Mesothelial cell of epicardium (in vitro differentiated cells): Measurements from ENCODE around the gene SPOCK1. TPM values are rescaled to one million over a fixed set of nuclear protein-coding genes. Genes with fewer than 3 reads are reported as not detected.

Experiments
- DNase-seq, 2 experiments: peaks; one replicate each; pipeline ENCODE4 v3.0.0; 2021; ENCODE audit warnings: low spot score in 2 of 2; ENCODE audit not compliant: unreplicated experiment in 2 of 2
- H3K27ac Mint-ChIP-seq: 2 replicates; pipeline ENCODE4 v1.8.0; 2021; ENCODE audit warnings: mixed read lengths
- H3K27me3 Mint-ChIP-seq: 2 replicates; pipeline ENCODE4 v1.8.0; 2021; ENCODE audit warnings: low read depth, mixed read lengths
- H3K36me3 Mint-ChIP-seq: 2 replicates; pipeline ENCODE4 v1.8.0; 2021; ENCODE audit warnings: mixed read lengths
- H3K4me1 Mint-ChIP-seq: 2 replicates; pipeline ENCODE4 v1.8.0; 2021; ENCODE audit warnings: mixed read lengths
- H3K4me3 Mint-ChIP-seq: 2 replicates; pipeline ENCODE4 v1.8.0; 2021; ENCODE audit warnings: mild to moderate bottlenecking, moderate library complexity, mixed read lengths
- H3K9me3 Mint-ChIP-seq: 2 replicates; pipeline ENCODE4 v1.8.0; 2021; ENCODE audit warnings: mixed read lengths
- total RNA-seq: library from RNA; stranded (reverse); gene quantifications from 3 replicates; pipeline ENCODE4 v1.2.1, GENCODE V29; 2021
- TF ChIP-seq, protein P1 (sequence below): fragments of 200-600 bp; sonication (generic); IDR thresholded peaks from one replicate; pipeline ENCODE4 v1.5.0; 2021; ENCODE audit warnings: antibody characterized with exemption; ENCODE audit not compliant: unreplicated experiment

SPOCK1 gene
- total RNA-seq, 1 donor from 2014 or later, result 6.6 TPM

DNA sequence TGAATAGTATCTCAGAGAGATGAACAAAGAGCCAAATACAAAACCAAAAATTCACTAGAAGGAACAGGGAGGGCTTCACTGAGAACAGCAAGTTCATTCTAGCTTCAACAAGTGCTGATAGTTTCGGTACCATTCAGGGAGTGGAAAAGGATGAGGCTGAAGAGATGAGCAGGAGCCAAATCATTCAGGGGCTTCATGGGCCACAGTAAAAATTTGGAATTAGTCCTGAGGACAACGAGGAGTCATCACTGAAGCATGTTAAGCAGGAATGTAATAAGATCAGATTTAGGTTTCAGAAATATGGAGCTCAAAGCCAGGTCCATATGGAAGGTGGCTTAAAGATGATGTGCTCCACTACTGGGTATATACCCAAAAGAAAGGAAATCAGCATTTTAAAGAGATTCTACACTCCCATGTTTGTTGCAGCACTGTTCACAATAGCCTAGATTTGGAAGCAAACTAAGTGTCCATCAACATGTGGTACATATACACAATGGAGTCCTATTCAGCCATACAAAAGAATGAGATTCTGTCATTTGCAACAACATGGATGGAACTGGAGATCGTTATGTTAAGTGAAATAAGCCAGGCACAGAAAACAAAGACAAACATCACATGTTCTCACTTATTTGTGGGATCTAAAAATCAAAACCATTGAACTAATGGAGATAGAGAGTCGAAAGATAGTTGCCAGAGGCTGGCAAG is 36.2 kb downstream of the SPOCK1 start:
- Mint-ChIP-seq H3K4me3 (no peak overlapping the region), H3K27me3 (peaks cover 62% of the 10 kb centered on the region), H3K36me3 (no peaks in the 10 kb centered on the region), H3K27ac (no peak overlapping the region), H3K4me1 (no peaks in the 10 kb centered on the region), H3K9me3 (no peaks in the 10 kb centered on the region)
- no peak for DNase-seq
- TF ChIP-seq, protein P1, sequence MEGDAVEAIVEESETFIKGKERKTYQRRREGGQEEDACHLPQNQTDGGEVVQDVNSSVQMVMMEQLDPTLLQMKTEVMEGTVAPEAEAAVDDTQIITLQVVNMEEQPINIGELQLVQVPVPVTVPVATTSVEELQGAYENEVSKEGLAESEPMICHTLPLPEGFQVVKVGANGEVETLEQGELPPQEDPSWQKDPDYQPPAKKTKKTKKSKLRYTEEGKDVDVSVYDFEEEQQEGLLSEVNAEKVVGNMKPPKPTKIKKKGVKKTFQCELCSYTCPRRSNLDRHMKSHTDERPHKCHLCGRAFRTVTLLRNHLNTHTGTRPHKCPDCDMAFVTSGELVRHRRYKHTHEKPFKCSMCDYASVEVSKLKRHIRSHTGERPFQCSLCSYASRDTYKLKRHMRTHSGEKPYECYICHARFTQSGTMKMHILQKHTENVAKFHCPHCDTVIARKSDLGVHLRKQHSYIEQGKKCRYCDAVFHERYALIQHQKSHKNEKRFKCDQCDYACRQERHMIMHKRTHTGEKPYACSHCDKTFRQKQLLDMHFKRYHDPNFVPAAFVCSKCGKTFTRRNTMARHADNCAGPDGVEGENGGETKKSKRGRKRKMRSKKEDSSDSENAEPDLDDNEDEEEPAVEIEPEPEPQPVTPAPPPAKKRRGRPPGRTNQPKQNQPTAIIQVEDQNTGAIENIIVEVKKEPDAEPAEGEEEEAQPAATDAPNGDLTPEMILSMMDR, result no peak

DNA sequence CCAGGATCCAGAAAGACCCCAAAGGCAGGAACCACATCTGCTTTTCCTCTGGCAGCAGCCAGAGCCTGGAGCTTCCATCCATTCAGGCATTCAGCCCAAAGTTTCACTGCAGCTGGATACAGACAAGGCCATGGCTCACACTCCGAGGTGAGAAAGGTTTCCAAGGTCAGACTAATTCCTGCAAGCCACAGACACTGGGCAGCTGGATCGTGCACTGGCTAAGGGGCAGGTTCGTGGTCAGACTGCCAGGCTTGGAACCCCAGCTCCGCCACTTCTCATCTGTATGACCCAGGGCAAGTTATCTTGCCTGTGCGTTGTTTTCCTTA is 36.9 kb downstream of the SPOCK1 start:
- Mint-ChIP-seq H3K4me1 (no peaks in the 10 kb centered on the region), H3K36me3 (no peaks in the 10 kb centered on the region), H3K27me3 (peaks cover 61% of the 10 kb centered on the region), H3K4me3 (no peak overlapping the region), H3K27ac (no peak overlapping the region), H3K9me3 (no peaks in the 10 kb centered on the region)
- no peak for DNase-seq
- TF ChIP-seq, protein P1, result no peak

DNA sequence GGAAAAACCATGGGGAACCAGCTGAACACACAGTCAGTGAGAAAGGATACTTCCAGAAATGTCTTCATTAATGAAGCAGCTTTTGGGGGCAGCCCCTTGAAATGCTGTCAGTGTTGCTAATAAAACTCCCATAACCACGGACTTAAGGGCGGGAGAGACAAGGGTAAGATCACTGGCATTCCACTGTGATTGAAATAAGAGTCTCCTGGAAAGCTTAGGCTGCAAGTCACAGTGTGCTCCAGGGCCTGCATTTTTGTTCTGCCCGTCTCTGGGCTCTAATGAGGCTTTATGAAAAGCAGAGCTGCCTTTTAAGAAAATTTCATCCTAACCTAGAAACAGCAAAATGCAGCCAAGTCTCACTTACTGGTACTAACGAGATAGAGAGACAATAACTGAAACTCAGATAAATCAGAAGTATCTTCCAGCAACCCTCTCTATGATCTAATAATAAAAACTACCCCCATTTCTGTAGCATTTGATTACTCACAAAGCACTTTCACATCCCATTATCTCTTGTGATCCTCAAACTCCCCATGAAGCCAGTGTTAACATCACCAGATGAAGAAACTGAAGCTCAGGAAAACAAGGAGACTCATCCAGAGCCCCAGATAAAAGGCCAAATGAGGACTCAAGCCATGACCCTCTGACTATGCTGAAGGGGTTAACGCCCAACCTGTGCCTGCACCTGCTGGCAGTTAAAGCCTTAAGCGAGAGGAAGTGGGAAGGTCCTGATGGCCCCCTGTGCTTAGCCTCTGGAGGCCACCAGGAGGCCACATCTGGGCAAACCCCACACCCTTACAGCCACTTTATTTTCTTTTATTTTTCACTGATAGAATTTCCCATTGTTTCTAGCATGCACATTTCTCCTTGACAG is 37.5 kb downstream of the SPOCK1 start:
- no peak for DNase-seq
- Mint-ChIP-seq H3K4me3 (no peak overlapping the region), H3K4me1 (no peaks in the 10 kb centered on the region), H3K36me3 (no peaks in the 10 kb centered on the region), H3K9me3 (no peaks in the 10 kb centered on the region), H3K27ac (no peak overlapping the region), H3K27me3 (peaks cover 60% of the 10 kb centered on the region)
- TF ChIP-seq, protein P1, result no peak

DNA sequence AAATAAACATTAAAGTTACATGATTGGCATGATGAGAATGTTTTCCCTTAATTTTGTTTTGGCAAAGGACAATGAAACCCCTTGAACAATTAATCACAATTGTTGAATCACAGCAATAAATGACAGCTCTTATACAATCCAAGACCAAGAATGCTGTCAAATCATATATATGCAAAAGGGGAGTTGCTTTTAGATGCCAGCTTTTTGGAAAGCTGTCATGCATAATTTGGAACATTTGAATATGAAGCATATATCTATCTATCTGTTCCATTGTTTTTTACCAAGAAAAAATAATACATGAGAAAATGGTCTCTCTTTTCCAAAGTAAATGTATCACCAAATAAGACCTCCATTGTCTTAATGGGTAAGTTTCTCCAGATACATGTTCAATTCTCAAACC is 44.5 kb downstream of the SPOCK1 start:
- Mint-ChIP-seq H3K4me1 (no peaks in the 10 kb centered on the region), H3K4me3 (no peak overlapping the region), H3K36me3 (no peaks in the 10 kb centered on the region), H3K27me3 (peaks cover 37% of the 10 kb centered on the region), H3K27ac (no peak overlapping the region), H3K9me3 (no peaks in the 10 kb centered on the region)
- TF ChIP-seq, protein P1, result no peak
- no peak for DNase-seq

DNA sequence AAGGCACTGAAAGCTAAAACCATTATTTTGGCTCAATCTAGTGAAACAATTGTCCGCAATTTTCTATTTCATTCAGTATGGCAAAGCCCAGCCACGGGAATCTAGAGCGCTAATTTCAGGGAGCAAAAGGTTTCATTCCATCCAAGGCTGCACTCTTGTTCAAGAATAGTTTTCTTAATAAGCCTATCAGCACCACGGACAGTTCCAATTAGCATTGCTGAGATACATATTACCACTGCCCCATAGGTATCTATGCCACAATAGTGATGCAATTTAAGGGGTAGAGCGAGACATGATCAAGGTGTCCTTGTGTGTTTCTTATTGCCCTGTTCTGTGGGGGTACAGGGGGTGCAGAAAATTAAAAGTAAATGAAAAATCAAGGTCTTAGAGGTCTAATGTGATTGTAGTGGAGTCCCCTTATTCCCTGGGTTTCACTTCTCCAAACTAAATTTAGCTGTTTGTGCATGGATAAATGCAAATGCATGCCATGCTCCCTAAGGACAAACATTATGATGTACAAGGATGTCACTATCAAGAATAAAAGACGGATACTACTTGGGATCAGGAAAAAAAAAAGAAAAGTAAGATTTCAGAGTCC is 45.5 kb downstream of the SPOCK1 start:
- Mint-ChIP-seq H3K36me3 (no peaks in the 10 kb centered on the region), H3K4me1 (no peaks in the 10 kb centered on the region), H3K4me3 (no peak overlapping the region), H3K27ac (no peak overlapping the region), H3K27me3 (peaks cover 38% of the 10 kb centered on the region), H3K9me3 (no peaks in the 10 kb centered on the region)
- TF ChIP-seq, protein P1, result no peak
- DNase-seq, result no peak
